ENCODE results near the gene CACNA1D. TPM values are rescaled to one million over a fixed set of nuclear protein-coding genes. Genes with fewer than 3 reads are reported as not detected.

CACNA1D gene
- total RNA-seq, 1 experiment from 2014 or later = not detected

DNA sequence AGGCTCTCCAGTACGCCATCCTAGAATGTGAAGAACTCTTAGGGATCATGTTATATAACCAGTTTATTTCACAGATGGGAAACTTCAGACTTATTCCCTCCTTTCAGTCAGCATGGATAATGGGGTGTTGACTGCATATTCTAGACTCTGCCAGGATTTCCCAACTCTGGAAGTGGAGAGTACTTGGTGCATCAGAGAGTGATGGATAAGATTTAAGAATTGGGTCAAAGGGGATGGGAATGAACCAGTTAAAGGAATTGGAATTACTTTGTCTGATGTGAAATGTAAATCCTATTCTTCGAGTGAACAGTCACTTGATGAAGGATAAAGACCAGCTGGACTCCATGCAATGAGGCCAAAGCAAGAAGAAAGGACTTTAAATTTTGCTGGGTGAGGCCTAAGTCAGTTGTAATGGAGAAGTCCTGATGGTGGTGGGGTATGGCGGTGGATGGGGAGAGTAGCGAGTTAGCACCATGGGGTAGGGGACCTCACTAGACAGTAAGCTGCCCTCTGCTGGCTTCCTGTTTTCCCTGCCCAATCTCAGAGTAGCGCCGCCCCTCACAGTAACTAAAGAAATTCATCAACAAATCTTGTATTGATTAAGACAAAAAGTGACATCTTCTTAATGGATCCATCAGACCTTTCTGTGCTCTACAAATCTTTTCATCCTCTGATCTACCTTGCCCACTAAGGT is 7.3 kb upstream of the CACNA1D start:
- H3K36me3 ChIP-seq (ENCODE audit: insufficient read depth, low read length, poor library complexity, severe bottlenecking) = no peaks in the 10 kb centered on the region
- no peaks in the 10 kb centered on the region for H3K27me3 ChIP-seq (replicated peaks; ENCODE audit: insufficient read depth, low read depth, low read length, poor library complexity)
- DNase-seq (ENCODE audit: low spot score) = no peak
- TF ChIP-seq, protein P1, sequence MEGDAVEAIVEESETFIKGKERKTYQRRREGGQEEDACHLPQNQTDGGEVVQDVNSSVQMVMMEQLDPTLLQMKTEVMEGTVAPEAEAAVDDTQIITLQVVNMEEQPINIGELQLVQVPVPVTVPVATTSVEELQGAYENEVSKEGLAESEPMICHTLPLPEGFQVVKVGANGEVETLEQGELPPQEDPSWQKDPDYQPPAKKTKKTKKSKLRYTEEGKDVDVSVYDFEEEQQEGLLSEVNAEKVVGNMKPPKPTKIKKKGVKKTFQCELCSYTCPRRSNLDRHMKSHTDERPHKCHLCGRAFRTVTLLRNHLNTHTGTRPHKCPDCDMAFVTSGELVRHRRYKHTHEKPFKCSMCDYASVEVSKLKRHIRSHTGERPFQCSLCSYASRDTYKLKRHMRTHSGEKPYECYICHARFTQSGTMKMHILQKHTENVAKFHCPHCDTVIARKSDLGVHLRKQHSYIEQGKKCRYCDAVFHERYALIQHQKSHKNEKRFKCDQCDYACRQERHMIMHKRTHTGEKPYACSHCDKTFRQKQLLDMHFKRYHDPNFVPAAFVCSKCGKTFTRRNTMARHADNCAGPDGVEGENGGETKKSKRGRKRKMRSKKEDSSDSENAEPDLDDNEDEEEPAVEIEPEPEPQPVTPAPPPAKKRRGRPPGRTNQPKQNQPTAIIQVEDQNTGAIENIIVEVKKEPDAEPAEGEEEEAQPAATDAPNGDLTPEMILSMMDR (conservative IDR thresholded peaks at IDR 0.05; ENCODE audit: low read depth, low read length) = no peak
- no peak for TF ChIP-seq EZH2 (IDR thresholded peaks at IDR 0.05; ENCODE audit: borderline replicate concordance, low read depth, low read length, poor library complexity, severe bottlenecking)
- no peaks in the 10 kb centered on the region for H3K9me3 ChIP-seq (ENCODE audit: low read depth, low read length, poor library complexity, severe bottlenecking)
- no peak overlapping the region for H3K27ac ChIP-seq (ENCODE audit: low read depth, low read length, poor library complexity, severe bottlenecking)
- ChIA-PET POLR2A (ENCODE audit: low non-redundant PET) (no interaction called here), CTCF (no interaction called here)
- H3K4me3 ChIP-seq (ENCODE audit: low read depth, low read length, poor library complexity, severe bottlenecking) = no peak overlapping the region
- H3K4me1 ChIP-seq (ENCODE audit: insufficient read depth, low read length, poor library complexity, severe bottlenecking) = no peaks in the 10 kb centered on the region
- intact Hi-C loops (cut with micrococcal nuclease; ENCODE audit: unreplicated experiment) = no loop called here
- no TSS peak for BruUV-seq (replicated peaks)

DNA sequence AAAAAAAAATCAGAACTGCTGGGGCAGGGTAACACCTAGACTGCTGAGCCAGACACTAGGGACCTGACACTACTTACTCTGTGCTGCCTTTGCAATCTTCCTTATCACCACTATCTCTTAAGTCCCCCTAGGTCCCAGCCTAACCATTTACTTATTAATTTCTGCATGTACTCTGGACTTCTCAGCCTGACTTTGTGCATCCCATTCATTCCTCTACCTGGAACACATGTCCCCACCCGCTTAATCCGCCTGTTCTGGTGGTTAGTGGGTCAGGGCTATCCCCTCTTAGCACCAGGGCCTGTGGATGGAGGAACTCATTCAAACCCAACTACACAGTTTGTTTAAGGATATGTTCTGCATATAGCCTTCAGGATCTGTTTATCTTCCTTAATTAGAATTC is 5.0 kb upstream of the CACNA1D start:
- ChIA-PET CTCF (interaction anchor here (0.7 kb wide), 1 partner anchor 378 kb away, joined by 5 read pairs; no protein-coding TSS in a partner anchor), POLR2A (ENCODE audit: low non-redundant PET) (no interaction called here)
- Histone ChIP-seq H3K4me1 (ENCODE audit: insufficient read depth, low read length, poor library complexity, severe bottlenecking) (no peaks in the 10 kb centered on the region), H3K27ac (ENCODE audit: low read depth, low read length, poor library complexity, severe bottlenecking) (no peak overlapping the region), H3K36me3 (ENCODE audit: insufficient read depth, low read length, poor library complexity, severe bottlenecking) (no peaks in the 10 kb centered on the region), H3K4me3 (ENCODE audit: low read depth, low read length, poor library complexity, severe bottlenecking) (no peak overlapping the region), H3K9me3 (ENCODE audit: low read depth, low read length, poor library complexity, severe bottlenecking) (no peaks in the 10 kb centered on the region), H3K27me3 (replicated peaks; ENCODE audit: insufficient read depth, low read depth, low read length, poor library complexity) (peaks cover 13% of the 10 kb centered on the region)
- DNase-seq (ENCODE audit: low spot score) = no peak
- no TSS peak for BruUV-seq (replicated peaks)
- TF ChIP-seq, protein P1 (conservative IDR thresholded peaks at IDR 0.05; ENCODE audit: low read depth, low read length) = no peak
- TF ChIP-seq EZH2 (IDR thresholded peaks at IDR 0.05; ENCODE audit: borderline replicate concordance, low read depth, low read length, poor library complexity, severe bottlenecking) = no peak
- intact Hi-C loops (cut with micrococcal nuclease; ENCODE audit: unreplicated experiment) = no loop called here

DNA sequence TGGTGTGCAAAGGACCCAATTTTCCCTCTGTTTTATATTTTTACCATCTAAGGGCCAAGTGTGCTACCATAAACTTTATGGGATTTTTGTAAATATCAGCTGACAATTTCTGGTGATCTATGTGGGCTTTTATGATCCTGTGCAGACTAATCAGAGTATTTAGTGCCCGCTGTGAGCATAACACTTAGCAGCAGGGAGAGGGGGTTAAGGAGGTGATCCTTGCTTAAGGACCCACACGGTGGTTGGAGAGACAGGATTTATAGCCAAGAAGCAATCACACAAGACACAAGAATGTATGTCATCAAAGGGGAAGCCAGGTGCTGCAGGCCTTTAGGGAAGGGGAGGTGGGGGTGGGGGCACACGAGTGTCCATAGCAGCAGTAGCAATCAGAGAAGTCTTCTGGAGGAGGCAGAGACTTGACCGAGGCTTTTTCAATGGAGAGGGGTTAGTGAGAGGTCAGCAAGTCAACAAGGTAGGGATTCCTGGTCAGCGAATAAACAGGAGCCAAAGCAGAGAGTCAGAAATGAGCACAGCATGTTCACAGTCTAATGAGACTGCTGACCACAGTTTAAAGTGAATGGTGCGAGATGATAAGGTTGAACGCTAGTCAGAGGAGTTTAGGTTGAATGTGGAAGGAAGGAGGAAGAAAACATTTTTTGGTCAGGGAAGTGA is 4.5 kb upstream of the CACNA1D start:
- Histone ChIP-seq H3K9me3 (ENCODE audit: low read depth, low read length, poor library complexity, severe bottlenecking) (no peaks in the 10 kb centered on the region), H3K27ac (ENCODE audit: low read depth, low read length, poor library complexity, severe bottlenecking) (no peak overlapping the region), H3K4me3 (ENCODE audit: low read depth, low read length, poor library complexity, severe bottlenecking) (no peak overlapping the region), H3K27me3 (replicated peaks; ENCODE audit: insufficient read depth, low read depth, low read length, poor library complexity) (peaks cover 15% of the 10 kb centered on the region), H3K4me1 (ENCODE audit: insufficient read depth, low read length, poor library complexity, severe bottlenecking) (no peaks in the 10 kb centered on the region), H3K36me3 (ENCODE audit: insufficient read depth, low read length, poor library complexity, severe bottlenecking) (no peaks in the 10 kb centered on the region)
- ChIA-PET CTCF (no interaction called here), POLR2A (ENCODE audit: low non-redundant PET) (no interaction called here)
- TF ChIP-seq EZH2 (IDR thresholded peaks at IDR 0.05; ENCODE audit: borderline replicate concordance, low read depth, low read length, poor library complexity, severe bottlenecking) = no peak
- TF ChIP-seq, protein P1 (conservative IDR thresholded peaks at IDR 0.05; ENCODE audit: low read depth, low read length) = no peak
- intact Hi-C loops (cut with micrococcal nuclease; ENCODE audit: unreplicated experiment) = no loop called here
- no peak for DNase-seq (ENCODE audit: low spot score)
- BruUV-seq (replicated peaks) = no TSS peak

Data from A673 (cell line).